Measurements from ENCODE around the gene PIM2.

The PIM2 gene

GRCh38 chrX:48936429-48937053 is 17.7 kb upstream of the PIM2 start:
- no peak for DNase-seq (ENCODE audit: extremely low read depth in 1 of 2, low read depth in 1 of 2)

DNA sequence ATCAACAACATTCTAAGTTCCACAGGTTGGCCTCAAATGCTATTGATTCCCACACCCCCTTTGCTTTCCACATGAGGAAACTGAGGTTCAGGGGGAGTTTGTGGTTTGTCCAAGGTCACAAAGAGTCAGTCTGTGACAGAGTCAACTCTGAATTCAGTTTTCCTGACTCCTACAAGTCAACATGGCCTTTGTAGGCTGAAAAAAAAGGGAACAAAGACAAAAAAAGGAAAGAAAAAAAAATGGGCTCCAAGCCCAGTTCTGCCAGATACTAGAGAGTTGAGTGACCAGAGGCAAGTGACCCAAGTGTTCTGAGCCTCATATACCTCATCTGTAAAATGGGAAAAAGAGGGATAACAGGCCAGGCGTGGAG is 16.5 kb upstream of the PIM2 start:
- no peak for DNase-seq (ENCODE audit: extremely low read depth in 1 of 2, low read depth in 1 of 2)

DNA sequence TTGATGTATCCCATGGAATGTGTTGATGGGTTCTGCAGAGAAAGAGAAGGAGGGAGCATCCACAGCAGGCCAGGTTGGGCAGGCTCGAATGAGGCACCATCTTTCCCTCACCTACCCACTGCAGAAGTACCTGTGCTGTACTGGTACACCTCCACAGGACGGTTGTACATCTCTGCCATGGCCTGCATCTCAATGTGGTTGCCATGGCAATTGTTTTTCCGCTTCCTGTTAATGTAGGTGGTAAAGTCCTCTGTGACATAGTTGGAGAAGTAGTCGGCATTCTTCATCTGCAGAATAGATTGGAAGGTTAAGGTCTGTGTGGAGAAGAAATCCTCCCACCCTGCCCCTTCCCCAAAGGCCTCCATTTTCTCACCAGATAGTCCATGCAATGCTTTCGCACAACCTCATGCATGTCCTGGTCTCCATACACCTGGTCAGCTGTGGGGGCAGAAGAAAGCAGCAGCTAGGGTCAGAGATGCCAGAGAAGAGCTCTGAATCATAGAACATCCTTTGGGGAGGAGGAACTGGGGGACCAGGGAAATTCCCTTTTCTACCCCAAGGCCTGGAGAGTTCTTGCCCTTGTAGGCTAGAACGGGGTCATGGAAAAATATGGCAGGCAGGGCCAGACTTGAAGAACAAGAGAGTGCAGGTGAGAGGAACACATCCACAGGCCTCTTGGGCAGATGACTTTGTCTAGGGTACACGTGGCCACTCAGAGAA is 15.9 kb upstream of the PIM2 start:
- no peak for DNase-seq (ENCODE audit: extremely low read depth in 1 of 2, low read depth in 1 of 2)

DNA sequence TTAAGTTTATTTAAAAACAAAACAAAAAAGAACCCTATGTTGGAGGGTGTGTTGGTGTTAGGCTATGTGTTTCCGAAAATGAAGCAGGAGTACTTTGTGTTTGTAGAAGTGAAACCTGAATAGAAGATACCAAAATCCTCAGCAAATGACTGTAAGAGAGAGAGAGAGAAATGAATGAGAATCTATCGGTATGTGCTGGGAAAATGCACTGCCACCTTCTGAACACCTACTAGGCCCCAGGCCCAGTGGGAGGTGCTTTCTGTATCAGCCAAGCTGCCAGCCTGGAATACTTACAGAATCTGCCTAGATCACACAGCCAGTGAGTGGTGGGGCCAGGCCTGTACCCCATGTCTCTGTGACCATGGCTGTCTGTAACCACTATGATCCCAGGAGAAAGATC is 14.9 kb upstream of the PIM2 start:
- DNase-seq (ENCODE audit: extremely low read depth in 1 of 2, low read depth in 1 of 2), result no peak

DNA sequence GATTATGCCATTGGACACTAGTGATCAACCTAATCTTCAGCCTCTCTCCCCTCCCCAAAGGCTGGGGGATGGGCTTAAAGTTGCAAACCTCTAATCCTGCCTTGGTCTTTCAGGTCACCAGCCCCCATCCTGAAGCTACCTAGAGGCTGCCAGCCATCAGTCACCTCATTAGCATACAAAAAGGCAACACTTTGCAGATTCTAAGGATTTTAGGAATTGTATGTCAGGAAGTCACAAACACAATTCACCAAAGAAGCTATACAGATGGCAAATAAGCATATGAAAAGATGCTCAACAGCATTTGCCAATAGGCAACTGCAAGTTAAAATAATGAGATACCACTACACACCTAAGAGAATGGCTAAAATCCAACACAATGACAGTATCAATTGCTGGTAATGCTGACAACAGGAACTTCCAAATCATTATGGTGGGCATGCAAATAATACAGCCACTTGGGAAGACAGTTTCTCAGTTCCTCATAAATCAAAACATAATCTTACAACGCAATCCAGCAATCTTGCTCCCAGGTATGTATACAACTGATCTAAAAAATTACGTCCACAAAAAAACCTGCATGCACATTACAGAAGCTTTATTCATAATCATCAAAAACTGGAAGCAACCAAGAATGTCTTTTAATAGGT is 9.0 kb upstream of the PIM2 start:
- DNase-seq (ENCODE audit: extremely low read depth in 1 of 2, low read depth in 1 of 2), result no peak

DNA sequence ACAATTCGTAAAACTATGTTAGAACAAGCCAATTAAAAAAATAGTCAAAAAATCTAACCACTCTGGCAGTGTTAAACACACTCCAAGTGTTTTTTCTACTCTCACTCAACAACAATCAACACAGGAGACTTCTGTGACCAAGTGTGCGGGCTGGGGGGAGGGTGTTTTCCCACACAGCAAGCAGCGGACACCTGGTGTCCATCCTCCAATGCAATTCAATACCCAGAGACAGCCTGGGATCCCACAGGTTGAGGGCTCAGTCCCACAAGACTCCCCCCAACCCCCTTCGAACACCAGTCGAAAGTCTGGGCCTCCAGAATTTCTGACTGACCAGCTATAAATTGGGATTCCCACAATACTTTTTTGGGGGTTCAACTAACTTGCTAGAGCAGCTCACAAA is 8.3 kb upstream of the PIM2 start:
- no peak for DNase-seq (ENCODE audit: extremely low read depth in 1 of 2, low read depth in 1 of 2)

DNA sequence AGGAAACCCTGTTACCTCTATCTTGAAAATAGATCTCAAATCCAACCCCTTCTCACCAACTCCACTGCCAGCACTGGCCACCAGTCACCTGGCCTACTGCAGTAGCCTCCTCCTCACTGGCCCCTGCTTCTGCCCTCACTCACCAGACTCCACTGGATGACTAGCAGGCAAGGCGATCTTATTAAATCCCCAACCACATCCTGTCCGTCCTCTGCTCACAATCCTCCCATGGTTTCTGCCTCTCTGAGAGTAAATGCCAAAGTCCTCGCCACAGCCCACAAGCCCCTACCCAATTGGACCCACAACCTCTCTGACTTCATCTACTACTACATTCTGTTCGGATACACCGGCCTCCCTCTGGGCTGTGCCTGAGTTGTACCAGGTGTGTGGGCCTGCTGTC is 5.4 kb upstream of the PIM2 start:
- DNase-seq (ENCODE audit: extremely low read depth in 1 of 2, low read depth in 1 of 2), result no peak

DNA sequence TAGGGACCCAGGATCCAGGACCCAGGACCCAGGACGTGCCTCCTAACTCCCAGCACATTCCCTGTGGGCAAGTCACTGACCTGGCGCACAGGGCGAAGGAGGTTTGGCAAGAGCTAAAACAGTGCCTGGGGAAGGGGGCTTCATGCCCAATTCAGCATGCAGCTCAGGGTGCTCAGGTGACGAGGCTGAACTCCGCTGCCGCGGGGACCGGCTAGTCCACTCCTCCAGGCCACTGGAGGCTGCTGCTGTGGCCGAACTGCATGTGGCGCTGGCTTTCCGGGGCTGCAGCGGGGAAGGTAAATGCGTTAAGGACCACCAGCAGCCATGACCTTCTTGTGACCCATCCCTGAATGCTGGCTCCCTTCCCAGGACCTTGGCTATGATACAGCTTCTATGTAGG is 4.9 kb upstream of the PIM2 start:
- DNase-seq (ENCODE audit: extremely low read depth in 1 of 2, low read depth in 1 of 2), result no peak

GRCh38 chrX:48920718-48921104 is 1.9 kb upstream of the PIM2 start:
- DNase-seq (ENCODE audit: extremely low read depth in 1 of 2, low read depth in 1 of 2), result no peak

GRCh38 chrX:48919947-48920717 is 1.3 kb upstream of the PIM2 start:
- DNase-seq (ENCODE audit: extremely low read depth in 1 of 2, low read depth in 1 of 2), result no peak

DNA sequence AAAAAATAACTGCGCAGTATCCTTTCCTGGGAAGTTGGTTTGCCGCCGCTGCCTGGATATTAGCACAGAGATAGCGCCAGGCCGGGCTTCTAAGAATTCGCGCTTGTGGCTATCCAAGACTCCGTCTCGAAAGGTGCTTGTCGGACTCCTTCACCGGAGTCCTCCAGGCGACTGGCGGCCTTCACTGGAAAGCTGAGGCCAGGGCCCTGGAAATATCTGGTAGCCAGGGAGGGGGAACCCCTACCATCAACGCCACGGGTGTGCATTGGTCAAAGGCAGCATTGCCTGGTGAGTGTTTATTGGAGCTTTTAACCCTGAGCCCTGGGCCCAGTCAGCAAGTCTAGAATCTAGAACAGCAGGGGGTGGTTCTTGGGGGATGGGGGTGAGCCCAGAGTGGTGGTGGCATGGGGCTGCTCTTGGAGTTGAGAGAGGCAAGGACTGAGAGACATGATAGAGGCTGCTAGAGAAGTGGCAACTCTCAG is 577 bp upstream of the PIM2 start:
- DNase-seq (ENCODE audit: extremely low read depth in 1 of 2, low read depth in 1 of 2), result no peak

- DNase-seq (ENCODE audit: extremely low read depth in 1 of 2, low read depth in 1 of 2), result no peak
These were observed 552 bp downstream of the PIM2 start for GRCh38 chrX:48918301-48918642.

DNA sequence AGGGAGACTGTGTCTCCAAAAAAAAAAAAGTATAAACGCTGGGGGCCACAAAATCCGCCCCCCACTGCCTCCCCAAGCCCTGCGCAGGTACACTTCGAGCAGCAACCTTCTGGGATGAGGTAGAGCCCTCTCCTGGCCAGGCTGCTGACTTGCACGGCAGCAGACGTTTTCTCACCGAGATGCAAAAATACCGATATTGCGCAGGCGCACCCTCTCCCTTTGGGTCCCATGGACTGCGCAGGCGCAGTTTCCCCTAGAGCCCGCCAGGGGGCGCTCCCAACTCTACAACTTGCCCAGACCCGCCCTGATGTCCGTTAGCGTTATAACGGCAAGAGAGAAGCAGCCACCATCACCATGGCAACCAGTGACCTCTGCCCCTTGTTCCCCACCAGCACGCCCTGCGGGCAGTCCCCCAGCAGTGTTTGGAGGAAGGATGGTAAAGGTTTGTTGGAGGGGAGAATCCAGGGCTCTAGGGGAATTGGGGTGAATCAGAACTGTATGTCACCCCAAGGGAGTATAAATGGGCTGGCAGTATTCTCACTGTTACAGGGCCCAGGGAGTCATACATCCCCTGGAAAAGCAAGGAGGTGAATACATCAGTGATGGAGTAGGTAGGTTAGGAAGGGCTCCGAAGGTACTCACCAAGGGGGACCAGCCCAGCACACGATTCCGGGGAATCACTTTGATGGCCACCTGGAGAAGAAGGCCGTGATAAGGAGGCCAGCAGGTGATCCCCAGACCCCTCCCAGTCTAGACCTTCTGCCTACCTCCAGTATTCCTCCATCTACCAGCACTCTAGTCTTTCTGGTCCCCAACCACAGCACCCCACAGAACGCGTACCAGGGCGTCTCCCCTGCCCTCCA is 1.5 kb downstream of the PIM2 start:
- DNase-seq (ENCODE audit: extremely low read depth in 1 of 2, low read depth in 1 of 2), result peak; percentile 76 to 80

- no peak for DNase-seq (ENCODE audit: extremely low read depth in 1 of 2, low read depth in 1 of 2)
These were observed 4.0 kb downstream of the PIM2 start for GRCh38 chrX:48914593-48915493.

GRCh38 chrX:48913605-48914366 is 5.0 kb downstream of the PIM2 start:
- DNase-seq (ENCODE audit: extremely low read depth in 1 of 2, low read depth in 1 of 2), result no peak

DNA sequence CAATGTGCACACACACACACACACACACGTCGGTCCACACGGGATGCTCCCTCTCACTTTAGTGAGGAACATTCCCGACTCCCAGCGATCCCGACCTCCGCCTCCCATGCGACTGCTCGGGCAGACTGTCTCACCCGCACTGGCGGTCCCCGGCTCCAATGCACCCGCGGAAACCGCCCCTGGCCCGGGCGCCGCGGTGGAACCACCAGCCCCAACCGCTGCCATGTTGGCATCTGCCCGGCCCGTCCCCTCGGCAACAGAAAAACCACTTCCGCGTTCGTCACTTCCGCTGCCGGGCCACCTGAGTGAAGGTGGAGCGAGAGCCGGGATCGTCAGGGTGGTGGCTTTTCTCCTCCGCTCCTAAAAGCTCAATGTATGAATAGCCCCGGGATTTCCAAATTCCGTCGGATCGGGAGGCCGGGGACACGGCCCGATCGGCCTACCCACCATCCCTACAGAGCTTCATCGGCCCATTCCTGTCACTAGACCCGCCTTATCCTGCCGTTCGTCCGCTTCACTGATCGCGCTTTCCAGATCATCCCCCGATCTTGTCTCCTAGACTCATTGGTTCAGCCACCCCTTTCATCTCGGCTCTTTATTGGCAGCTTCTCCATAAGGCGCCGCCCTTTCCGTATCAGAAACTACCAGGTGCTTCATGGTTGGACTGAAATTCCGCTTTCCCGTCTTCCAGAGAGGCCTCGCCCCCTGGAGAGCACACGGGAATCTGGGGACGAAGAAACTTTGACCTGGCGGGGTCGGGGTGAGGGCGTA is 7.2 kb downstream of the PIM2 start, which contains the start of gene SLC35A2:
SLC35A2 (minus strand) TSS at position 235 of the 771 bp plus-strand sequence; CDS start at position 225, 10 bp downstream.
- DNase-seq (ENCODE audit: extremely low read depth in 1 of 2, low read depth in 1 of 2), result peak; percentile 73 to 79

GRCh38 chrX:48910926-48911411 is 7.9 kb downstream of the PIM2 start:
- DNase-seq (ENCODE audit: extremely low read depth in 1 of 2, low read depth in 1 of 2), result no peak

Data from stimulated activated CD8-positive, alpha-beta memory T cell treated with anti-CD3 and anti-CD28 coated beads, Interleukin-7, amount 100 ng/mL, for 48 hours (primary cell).